ENCODE data around the gene BRPF3.

BRPF3 gene

DNA sequence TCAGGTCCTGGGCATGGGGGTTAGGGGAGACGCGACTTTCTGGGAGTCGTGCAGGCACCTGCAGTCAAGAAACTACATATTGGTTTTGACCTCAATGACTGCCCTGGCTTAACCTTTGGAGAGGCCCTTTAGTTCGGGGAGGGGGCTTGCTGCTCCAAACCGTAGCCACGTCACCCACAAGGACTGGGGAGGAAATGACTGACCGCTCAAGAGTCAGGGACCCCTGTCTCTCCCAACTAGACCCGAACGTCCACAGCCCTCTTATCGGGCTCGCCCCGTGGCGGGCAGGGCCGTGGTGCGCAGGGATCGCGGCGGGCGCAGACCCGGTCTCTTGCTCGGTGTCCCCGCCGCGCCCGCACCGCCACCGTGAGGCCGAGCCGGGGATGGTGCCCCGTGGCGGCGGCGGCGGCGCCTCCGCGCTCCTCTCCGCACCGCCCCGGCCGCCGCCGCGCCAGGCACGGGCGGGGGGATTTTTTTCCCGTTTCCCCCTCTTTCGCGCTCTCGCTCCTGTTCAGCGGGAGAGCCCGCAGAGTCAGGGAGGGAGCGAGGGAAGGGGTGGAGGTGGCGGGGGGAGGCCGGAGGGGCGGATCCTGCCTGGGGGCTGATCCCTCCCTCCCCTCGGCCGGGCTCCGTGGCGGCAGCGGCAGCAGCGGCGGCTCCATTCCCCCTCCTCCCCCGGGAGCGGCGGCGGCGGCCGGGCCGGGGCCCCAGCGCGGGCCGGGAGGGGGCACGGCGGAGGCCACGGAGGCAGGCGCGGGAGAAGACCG, at the start of gene BRPF3:
BRPF3 (plus strand) TSS at position 632 of the 767 bp plus-strand sequence. CDS start 3,579 bp downstream, outside the sequence.
- no peak for DNase-seq (ENCODE audit: low read depth)
- H3K4me3 ChIP-seq (ENCODE audit: control insufficient read depth, low read depth, low read length): peak within 1 kb of the TSS; percentile 85
- TF ChIP-seq, protein P1, sequence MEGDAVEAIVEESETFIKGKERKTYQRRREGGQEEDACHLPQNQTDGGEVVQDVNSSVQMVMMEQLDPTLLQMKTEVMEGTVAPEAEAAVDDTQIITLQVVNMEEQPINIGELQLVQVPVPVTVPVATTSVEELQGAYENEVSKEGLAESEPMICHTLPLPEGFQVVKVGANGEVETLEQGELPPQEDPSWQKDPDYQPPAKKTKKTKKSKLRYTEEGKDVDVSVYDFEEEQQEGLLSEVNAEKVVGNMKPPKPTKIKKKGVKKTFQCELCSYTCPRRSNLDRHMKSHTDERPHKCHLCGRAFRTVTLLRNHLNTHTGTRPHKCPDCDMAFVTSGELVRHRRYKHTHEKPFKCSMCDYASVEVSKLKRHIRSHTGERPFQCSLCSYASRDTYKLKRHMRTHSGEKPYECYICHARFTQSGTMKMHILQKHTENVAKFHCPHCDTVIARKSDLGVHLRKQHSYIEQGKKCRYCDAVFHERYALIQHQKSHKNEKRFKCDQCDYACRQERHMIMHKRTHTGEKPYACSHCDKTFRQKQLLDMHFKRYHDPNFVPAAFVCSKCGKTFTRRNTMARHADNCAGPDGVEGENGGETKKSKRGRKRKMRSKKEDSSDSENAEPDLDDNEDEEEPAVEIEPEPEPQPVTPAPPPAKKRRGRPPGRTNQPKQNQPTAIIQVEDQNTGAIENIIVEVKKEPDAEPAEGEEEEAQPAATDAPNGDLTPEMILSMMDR (IDR thresholded peaks at IDR 0.05; ENCODE audit: control insufficient read depth, insufficient read depth, low read depth, low read length, missing control alignments): no peak

DNA sequence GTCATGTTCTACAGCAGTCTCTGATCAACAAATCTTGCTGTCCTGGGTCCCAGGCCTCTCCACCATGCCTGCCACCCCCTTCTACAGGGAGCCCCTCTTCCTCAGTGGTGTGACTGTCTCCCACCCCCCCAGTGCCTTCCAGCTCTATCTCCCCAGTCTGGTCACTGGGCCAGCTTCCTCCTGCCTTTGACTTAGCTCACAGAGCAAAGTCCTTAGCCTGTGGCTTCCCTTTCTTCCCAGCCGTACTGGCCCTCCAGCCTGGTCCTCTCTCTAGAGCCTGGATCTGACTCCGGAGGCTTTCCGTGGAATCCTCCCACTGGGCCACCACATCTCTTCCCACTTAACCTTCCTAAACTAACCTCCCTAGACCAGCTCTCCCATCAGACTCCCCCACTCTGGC, 49.2 kb upstream of the BRPF3 start:
- no peak overlapping the region for H3K4me3 ChIP-seq (ENCODE audit: control insufficient read depth, low read depth, low read length)
- DNase-seq (ENCODE audit: low read depth): no peak
- TF ChIP-seq, protein P1 (IDR thresholded peaks at IDR 0.05; ENCODE audit: control insufficient read depth, insufficient read depth, low read depth, low read length, missing control alignments): no peak

DNA sequence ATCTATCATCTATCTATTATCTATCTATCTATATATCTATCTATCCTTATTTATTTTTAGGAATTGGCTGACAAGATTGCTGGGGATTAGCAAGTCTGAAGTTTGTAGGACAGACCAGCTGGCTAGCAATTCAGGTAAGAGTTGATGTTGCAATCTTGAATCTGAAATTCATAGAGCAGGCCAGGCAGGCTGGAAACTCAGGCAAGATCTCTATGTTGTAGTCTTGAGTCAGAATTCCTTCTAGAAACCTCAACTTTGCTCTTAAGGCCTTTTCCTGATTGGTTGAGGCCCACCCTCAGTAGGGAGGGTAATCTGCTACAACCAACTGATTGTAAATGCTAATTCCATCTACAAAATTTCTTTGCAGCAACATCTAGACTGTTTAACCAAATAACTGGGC, 47.1 kb upstream of the BRPF3 start:
- TF ChIP-seq, protein P1 (IDR thresholded peaks at IDR 0.05; ENCODE audit: control insufficient read depth, insufficient read depth, low read depth, low read length, missing control alignments): no peak
- H3K4me3 ChIP-seq (ENCODE audit: control insufficient read depth, low read depth, low read length): no peak overlapping the region
- no peak for DNase-seq (ENCODE audit: low read depth)

DNA sequence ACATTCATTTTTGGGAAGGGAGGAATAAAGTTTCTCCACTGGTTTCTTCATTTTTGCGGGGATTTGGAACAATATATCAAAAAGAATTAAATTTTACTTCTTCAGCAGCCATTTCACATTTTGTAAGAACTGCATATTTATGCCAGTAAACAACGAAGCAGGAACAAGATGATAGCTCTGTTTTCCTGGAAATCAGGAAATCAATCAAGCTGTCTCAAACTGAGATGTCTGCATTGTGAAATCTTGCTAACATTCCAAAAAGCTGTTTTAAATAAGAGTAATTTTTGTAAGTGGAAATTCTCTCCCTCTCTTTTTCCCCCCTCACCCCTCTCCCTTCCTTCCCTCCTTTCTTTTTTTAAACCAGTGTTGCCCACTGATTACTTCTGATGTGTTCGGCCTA, 46.3 kb upstream of the BRPF3 start:
- TF ChIP-seq, protein P1 (IDR thresholded peaks at IDR 0.05; ENCODE audit: control insufficient read depth, insufficient read depth, low read depth, low read length, missing control alignments): no peak
- no peak for DNase-seq (ENCODE audit: low read depth)
- H3K4me3 ChIP-seq (ENCODE audit: control insufficient read depth, low read depth, low read length): no peak overlapping the region

DNA sequence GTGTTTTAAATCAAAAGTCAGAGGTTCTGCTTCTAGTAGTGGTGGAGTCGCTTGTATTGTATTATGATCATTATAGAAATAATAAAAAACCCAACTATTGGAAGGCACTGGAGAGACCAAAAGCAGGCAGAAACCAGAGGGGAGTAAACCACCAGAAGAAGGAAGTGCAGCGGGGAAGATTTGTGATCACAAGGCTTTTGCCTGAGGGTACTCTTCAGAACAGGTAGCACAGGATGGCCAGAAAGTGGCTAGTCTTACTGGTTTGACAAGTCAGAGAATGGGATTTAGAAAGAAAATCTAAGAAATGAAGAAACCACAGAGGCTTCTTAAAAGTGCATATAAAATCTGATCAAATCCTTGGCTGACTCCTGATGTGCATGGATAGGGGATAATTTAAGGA, 42.3 kb upstream of the BRPF3 start:
- TF ChIP-seq, protein P1 (IDR thresholded peaks at IDR 0.05; ENCODE audit: control insufficient read depth, insufficient read depth, low read depth, low read length, missing control alignments): no peak
- H3K4me3 ChIP-seq (ENCODE audit: control insufficient read depth, low read depth, low read length): no peak overlapping the region
- DNase-seq (ENCODE audit: low read depth): no peak

DNA sequence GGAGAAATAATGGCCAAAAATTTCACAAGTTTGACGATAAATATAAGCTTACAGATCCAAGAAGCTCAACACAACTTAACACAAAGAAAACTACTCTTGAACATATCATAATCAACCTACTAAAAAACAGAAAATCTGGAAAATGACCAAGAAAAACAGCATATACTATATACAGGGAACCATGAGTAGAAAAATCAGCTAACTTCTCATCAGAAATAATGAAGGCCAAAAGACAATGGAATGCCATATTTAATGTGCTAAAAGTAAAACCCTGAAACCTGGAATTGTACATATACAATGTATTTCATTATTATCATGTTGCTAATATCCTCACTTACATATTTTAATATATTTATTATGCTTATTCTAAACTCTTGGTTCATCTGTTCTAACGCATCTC, 40.9 kb upstream of the BRPF3 start:
- DNase-seq (ENCODE audit: low read depth): no peak
- TF ChIP-seq, protein P1 (IDR thresholded peaks at IDR 0.05; ENCODE audit: control insufficient read depth, insufficient read depth, low read depth, low read length, missing control alignments): no peak
- no peak overlapping the region for H3K4me3 ChIP-seq (ENCODE audit: control insufficient read depth, low read depth, low read length)
